Esophagus (tissue), 2 donors: ENCODE data around the gene MAL. TPM values are rescaled to one million over a fixed set of nuclear protein-coding genes. Genes with fewer than 3 reads are reported as not detected.

ENCODE experiments used
- H3K27ac ChIP-seq, 2 donors: one replicate each; pipeline ENCODE4 v1.5.1; 2013; ENCODE audit warnings: low read depth in 2 of 2, mild to moderate bottlenecking in 2 of 2, inconsistent platforms in 1 of 2, low read length in 1 of 2, moderate library complexity in 1 of 2
- H3K27me3 ChIP-seq, 2 donors: one replicate each; pipeline ENCODE4 v1.6.1; 2013; ENCODE audit warnings: low read length in 2 of 2, control low read depth in 1 of 2, mild to moderate bottlenecking in 1 of 2; ENCODE audit not compliant: insufficient read depth in 2 of 2, control insufficient read depth in 1 of 2
- H3K36me3 ChIP-seq, 2 donors: one replicate each; pipeline ENCODE4 v1.6.1; 2013; ENCODE audit warnings: low read length in 1 of 2; ENCODE audit not compliant: control insufficient read depth in 2 of 2, insufficient read depth in 2 of 2
- H3K4me1 ChIP-seq, 2 donors: one replicate each; pipeline ENCODE4 v1.6.1; 2013; ENCODE audit warnings: low read length in 1 of 2; ENCODE audit not compliant: control insufficient read depth in 2 of 2, insufficient read depth in 2 of 2
- H3K4me3 ChIP-seq, 2 donors: one replicate each; pipeline ENCODE4 v1.5.1; 2013; ENCODE audit warnings: low read length in 2 of 2, mild to moderate bottlenecking in 2 of 2, low read depth in 1 of 2, moderate library complexity in 1 of 2
- H3K9me3 ChIP-seq, 2 donors: one replicate each; pipeline ENCODE4 v1.6.1; 2013; ENCODE audit warnings: mild to moderate bottlenecking in 2 of 2, low read depth in 1 of 2, low read length in 1 of 2, moderate library complexity in 1 of 2; ENCODE audit not compliant: control insufficient read depth in 2 of 2, insufficient read depth in 1 of 2
- WGBS, 2 donors: extraction: QIAGEN DNeasy Blood & Tissue Kit; methylation state at CpG; one replicate each; pipeline ENCODE4 v1.1.7; 2013; 5-methylcytosine and 5-hydroxymethylcytosine counted together
- polyA plus RNA-seq, 2 donors: library from polyadenylated mRNA; stranded (reverse); fragments of 200-250 nt; gene quantifications; one replicate each; pipeline ENCODE4 v1.2.3, GENCODE V29; 2013
- donor health status: healthy with polysubstance abuse.
- donor health status: Bipolar disorder and iron deficiency.

The MAL gene
- polyA plus RNA-seq, 2 donors: 1,481 to 3,581 TPM

GRCh38 chr2:95051626-95052025 lies 26.1 kb downstream of the MAL start:
- H3K4me3 ChIP-seq: no peak overlapping the region
- WGBS, 2 donors: 70% methylated on average over 10 of the region's 10 CpGs
- peaks cover 0 to 8% of the 10 kb centered on the region in 2 donors for H3K36me3 ChIP-seq
- H3K27me3 ChIP-seq: no peaks in the 10 kb centered on the region
- peaks cover 0 to 2% of the 10 kb centered on the region in 2 donors for H3K9me3 ChIP-seq
- H3K4me1 ChIP-seq: peaks cover 6 to 28% of the 10 kb centered on the region in 2 donors
- no peak overlapping the region for H3K27ac ChIP-seq

DNA sequence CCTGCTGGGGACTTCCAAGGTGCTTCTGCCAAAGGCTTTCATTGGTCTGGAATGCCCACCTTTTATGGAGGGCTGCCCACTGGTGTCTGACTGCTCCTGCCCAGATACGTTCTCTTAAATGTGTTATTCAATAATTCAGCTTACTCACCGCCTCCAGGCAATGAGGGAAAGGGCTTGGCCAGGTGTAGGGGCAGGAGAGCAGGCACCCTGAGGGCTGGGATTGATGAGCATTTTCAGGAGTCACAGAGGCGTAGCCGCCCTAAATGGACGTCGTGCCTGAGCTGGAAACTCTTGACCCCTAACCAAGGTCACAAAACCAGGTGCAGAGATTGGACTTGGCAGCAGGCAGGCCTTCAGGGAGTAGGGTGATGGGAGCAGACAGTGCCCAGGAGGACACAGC lies 26.8 kb downstream of the MAL start:
- Histone ChIP-seq H3K9me3 (peaks cover 0 to 2% of the 10 kb centered on the region in 2 donors), H3K27me3 (no peaks in the 10 kb centered on the region), H3K36me3 (peaks cover 0 to 8% of the 10 kb centered on the region in 2 donors), H3K27ac (no peak overlapping the region), H3K4me3 (no peak overlapping the region), H3K4me1 (peaks cover 6 to 28% of the 10 kb centered on the region in 2 donors)
- 50 to 68% methylated on average over 6 of the region's 6 CpGs for WGBS, 2 donors

- WGBS, 2 donors: 81 to 88% methylated on average over 13 of the region's 13 CpGs
- H3K9me3 ChIP-seq: peaks cover 0 to 2% of the 10 kb centered on the region in 2 donors
- H3K4me3 ChIP-seq: no peak overlapping the region
- peaks cover 5 to 24% of the 10 kb centered on the region in 2 donors for H3K4me1 ChIP-seq
- H3K36me3 ChIP-seq: peaks cover 0 to 8% of the 10 kb centered on the region in 2 donors
- no peaks in the 10 kb centered on the region for H3K27me3 ChIP-seq
- no peak overlapping the region for H3K27ac ChIP-seq
Measured at GRCh38 chr2:95052804-95053479, 27.4 kb downstream of the MAL start.

GRCh38 chr2:95053543-95053942 lies 28.0 kb downstream of the MAL start:
- Histone ChIP-seq H3K27ac (no peak overlapping the region), H3K27me3 (no peaks in the 10 kb centered on the region), H3K4me3 (no peak overlapping the region), H3K36me3 (peaks cover 0 to 8% of the 10 kb centered on the region in 2 donors), H3K9me3 (peaks cover 0 to 2% of the 10 kb centered on the region in 2 donors), H3K4me1 (peaks cover 0 to 18% of the 10 kb centered on the region in 2 donors)
- 47 to 60% methylated on average over 11 of the region's 11 CpGs for WGBS, 2 donors

DNA sequence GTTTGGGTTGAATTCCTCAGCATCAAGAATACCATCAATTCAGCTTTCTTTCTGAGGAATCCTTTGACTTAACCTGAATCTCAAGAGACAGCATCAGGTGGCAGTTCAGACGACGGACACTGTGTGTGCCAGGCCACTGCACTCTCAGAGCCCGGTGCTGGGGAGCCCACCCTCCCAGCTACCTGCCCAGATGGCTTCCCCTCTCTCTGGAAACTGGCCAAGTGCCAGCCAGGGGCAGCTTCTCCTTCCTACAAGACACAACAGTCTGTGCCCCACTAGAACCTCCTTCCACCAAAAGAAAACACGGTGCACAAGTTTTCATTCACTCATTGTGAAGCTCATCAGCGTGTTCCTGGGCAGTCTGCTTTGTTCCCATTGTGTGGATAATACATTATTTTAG lies 28.5 kb downstream of the MAL start:
- Histone ChIP-seq H3K36me3 (peaks cover 0 to 8% of the 10 kb centered on the region in 2 donors), H3K9me3 (peaks cover 0 to 2% of the 10 kb centered on the region in 2 donors), H3K4me3 (no peak overlapping the region), H3K27ac (no peak overlapping the region), H3K4me1 (peaks cover under 1 to 18% of the 10 kb centered on the region in 2 donors), H3K27me3 (no peaks in the 10 kb centered on the region)
- 67 to 75% methylated on average over 5 of the region's 5 CpGs for WGBS, 2 donors

DNA sequence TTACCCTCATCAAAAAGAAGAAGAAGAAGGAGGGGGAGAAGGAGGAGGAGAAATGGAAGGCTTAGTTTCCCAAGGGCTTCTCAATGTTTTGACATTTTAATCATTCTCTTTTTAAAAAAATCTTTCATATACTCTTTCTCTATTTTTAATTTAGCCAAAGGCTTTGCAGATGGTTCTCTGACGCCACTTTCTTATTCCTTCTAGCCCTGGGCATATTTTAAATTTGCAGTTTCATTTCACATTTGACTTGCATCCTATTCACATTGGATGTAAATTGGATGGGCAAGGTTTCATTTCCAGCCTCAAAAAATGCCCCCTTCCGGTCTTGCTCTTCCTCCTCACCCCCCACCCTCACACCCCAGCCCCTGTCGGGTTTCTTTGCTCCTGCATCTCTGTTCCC lies 29.8 kb downstream of the MAL start:
- Histone ChIP-seq H3K36me3 (no peaks in the 10 kb centered on the region), H3K9me3 (peaks cover 0 to 2% of the 10 kb centered on the region in 2 donors), H3K27me3 (no peaks in the 10 kb centered on the region), H3K27ac (no peak overlapping the region), H3K4me1 (peaks cover 4 to 19% of the 10 kb centered on the region in 2 donors), H3K4me3 (no peak overlapping the region)
- WGBS, 2 donors: 49 to 50% methylated on average over 3 of the region's 3 CpGs

DNA sequence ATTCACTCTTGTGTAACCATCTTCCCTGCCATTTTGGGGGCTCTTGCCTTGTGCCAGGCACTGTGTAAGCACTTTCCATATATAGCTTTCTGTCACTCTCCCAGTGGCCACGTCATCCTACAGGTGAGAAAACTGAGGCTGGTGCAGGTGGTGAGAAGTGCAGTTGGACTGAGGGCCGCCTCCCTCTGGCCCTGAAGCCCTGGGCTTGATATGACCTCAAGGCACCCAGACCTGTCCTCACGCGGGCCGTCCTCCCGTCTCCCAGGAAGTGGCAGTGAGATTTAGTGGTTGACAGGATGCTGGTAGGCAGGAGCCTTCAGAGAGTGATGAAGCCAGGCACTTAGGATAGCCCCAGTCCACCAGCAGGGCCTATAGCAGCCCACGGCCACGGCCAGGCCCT lies 30.5 kb downstream of the MAL start:
- peaks cover 4 to 19% of the 10 kb centered on the region in 2 donors for H3K4me1 ChIP-seq
- peaks cover 0 to 2% of the 10 kb centered on the region in 2 donors for H3K9me3 ChIP-seq
- H3K4me3 ChIP-seq: no peak overlapping the region
- no peaks in the 10 kb centered on the region for H3K27me3 ChIP-seq
- no peaks in the 10 kb centered on the region for H3K36me3 ChIP-seq
- WGBS, 2 donors: 80 to 82% methylated on average over 8 of the region's 8 CpGs
- peak overlapping the region in 1 of 2 donors; percentile 6 for H3K27ac ChIP-seq

- Histone ChIP-seq H3K4me3 (no peak overlapping the region), H3K4me1 (peaks cover 8 to 23% of the 10 kb centered on the region in 2 donors), H3K9me3 (peaks cover 0 to 2% of the 10 kb centered on the region in 2 donors), H3K27me3 (no peaks in the 10 kb centered on the region), H3K36me3 (no peaks in the 10 kb centered on the region), H3K27ac (peak overlapping the region in 1 of 2 donors; percentile 6)
- WGBS, 2 donors: 84 to 85% methylated on average over 15 of the region's 15 CpGs
Measured at GRCh38 chr2:95056461-95057459, 31.3 kb downstream of the MAL start.

DNA sequence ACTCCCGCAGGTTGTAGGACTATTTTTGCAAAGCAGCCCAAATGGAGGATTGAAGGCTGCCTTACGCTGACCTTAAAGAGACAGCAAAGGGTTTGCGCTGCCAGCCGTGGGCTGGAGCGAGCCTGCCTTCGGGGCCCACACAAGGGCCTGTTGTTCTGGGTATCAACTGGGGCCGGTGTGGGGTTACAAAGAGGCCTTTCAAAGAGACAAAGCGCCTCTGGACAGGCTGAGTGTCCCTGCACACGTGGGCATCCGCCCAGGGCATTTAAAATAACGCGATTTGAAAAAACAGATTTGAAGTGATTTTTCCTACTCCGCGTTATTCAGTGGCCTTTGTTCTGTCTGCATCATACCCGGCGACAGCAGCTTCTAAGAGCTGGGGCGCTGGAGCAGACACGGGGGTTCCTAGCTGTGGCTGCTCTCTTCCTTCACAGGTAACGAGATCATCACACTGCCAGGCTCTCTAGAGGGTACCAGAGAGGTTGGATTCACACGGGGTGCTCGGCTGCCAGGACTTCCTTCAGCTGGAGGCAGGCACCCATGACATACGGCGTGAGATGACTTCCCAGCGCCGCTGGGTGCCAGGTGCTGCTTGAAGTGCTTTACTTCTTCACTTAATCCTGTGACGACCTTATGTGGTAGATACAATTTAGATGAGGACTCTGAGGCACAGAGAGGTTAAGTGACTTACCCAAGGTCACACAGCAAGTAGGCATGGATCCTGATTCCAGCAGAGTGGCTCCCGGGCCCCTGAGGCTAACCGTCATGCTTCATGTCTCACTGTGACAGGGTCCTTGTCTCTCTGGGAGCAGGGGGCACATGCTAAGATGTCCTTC lies 32.2 kb downstream of the MAL start:
- H3K4me1 ChIP-seq: peaks cover 9 to 24% of the 10 kb centered on the region in 2 donors

More for the DNA sequence above, 32.2 kb downstream of the MAL start:
- Histone ChIP-seq H3K27me3 (no peaks in the 10 kb centered on the region), H3K9me3 (peaks cover 0 to 2% of the 10 kb centered on the region in 2 donors), H3K27ac (no peak overlapping the region), H3K4me3 (no peak overlapping the region), H3K36me3 (no peaks in the 10 kb centered on the region)
- WGBS, 2 donors: 82 to 85% methylated on average over 28 of the region's 28 CpGs
